SK-N-DZ (cell line): ENCODE results near the gene WNT10A.
A peak's percentile ranks its signal among the peaks of the same experiment; 100 is the strongest.

Experiments
- DNase-seq: peaks from one replicate; pipeline ENCODE4 v3.0.0-alpha.2; 2015; ENCODE audit warnings: low spot score

Gene WNT10A

GRCh38 chr2:218857371-218858137, 23.1 kb upstream of the WNT10A start:
- DNase-seq = no peak

GRCh38 chr2:218858138-218858445, 22.6 kb upstream of the WNT10A start:
- DNase-seq = no peak

- no peak for DNase-seq
Measured at GRCh38 chr2:218858671-218859555, 21.7 kb upstream of the WNT10A start.

GRCh38 chr2:218859556-218859987, 21.1 kb upstream of the WNT10A start, which contains the start of gene WNT6:
Gene WNT6 (plus strand): TSS chr2:218859805. CDS start chr2:218860038, 233 bp downstream.
- DNase-seq = no peak

- no peak for DNase-seq
Measured at GRCh38 chr2:218859988-218860831, 20.4 kb upstream of the WNT10A start.

- peak; percentile 93 for DNase-seq
Measured at GRCh38 chr2:218860950-218861381, 19.7 kb upstream of the WNT10A start.

- DNase-seq = no peak
Measured at GRCh38 chr2:218861645-218862318, 18.9 kb upstream of the WNT10A start.

- DNase-seq = no peak
Measured at GRCh38 chr2:218863021-218863520, 17.6 kb upstream of the WNT10A start.

GRCh38 chr2:218865396-218865795, 15.3 kb upstream of the WNT10A start:
- DNase-seq = no peak

- DNase-seq = no peak
Measured at GRCh38 chr2:218865999-218866398, 14.7 kb upstream of the WNT10A start.

- no peak for DNase-seq
Measured at GRCh38 chr2:218867900-218868299, 12.8 kb upstream of the WNT10A start.

- DNase-seq = no peak
Measured at GRCh38 chr2:218869064-218869463, 11.6 kb upstream of the WNT10A start.

GRCh38 chr2:218870984-218871344, 9.7 kb upstream of the WNT10A start:
- DNase-seq = no peak

- no peak for DNase-seq
Measured at GRCh38 chr2:218871345-218872302, 9.0 kb upstream of the WNT10A start.

GRCh38 chr2:218872645-218873358, 7.8 kb upstream of the WNT10A start:
- DNase-seq = no peak

- DNase-seq = no peak
Measured at GRCh38 chr2:218873359-218874194, 7.1 kb upstream of the WNT10A start.

- DNase-seq = no peak
Measured at GRCh38 chr2:218875692-218876246, 4.9 kb upstream of the WNT10A start.
